ENCODE measurements around the gene DUSP12. TPM values are rescaled to one million over a fixed set of nuclear protein-coding genes. Genes with fewer than 3 reads are reported as not detected.

The DUSP12 gene
- total and polyA plus RNA-seq, 2 donors (not counting 1 experiment from before 2014, with no cell fraction given), result 29.5 to 41.9 TPM

DNA sequence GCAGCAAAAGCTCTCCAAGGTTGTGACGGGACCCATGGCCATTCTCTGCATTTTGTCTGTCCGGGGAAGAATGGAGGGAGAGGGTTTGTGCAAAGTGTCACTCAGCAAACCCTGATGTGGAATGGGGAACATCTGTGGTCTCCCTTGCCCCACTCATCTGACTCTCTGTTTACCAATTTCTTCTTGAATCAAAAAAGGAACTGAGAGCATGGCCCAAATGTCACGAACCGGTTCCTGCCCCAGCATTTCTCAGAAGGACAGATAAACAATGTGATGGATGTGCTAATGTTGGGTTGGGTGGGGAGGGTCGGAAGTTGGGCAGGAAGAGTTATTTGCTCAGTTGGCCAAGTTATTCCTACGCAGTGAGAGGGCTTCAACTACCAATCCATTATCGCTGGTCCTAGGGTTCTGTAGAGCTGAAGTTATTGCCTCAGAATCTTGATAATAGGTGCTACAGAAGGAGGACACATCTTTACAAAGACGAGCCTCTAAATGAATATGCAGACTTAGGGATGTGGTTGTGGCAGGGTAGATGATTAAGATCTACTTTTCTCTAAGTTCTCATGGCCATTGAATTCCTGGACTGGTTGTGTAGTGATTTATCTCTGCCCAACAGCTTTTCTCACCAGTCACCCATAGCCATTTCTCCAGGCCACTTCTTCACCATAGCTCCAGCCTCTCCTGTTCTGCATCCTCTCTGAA is 9.6 kb upstream of the DUSP12 start:
- 30% methylated on average over 3 of the region's 8 CpGs for WGBS (ENCODE audit: insufficient coverage)
- intact Hi-C loops (cut with micrococcal nuclease), result loop anchor here (1.0 to 10.0 kb wide), 6 partner anchors 13 to 1815 kb away; partner anchors contain the start of genes TAGLN2 and TOMM40L
- ChIA-PET POLR2A (interaction anchor here (0.6 to 5.7 kb wide), 6 partner anchors 10 to 340 kb away, joined by 3 to 82 read pairs (median 5); partner anchors contain the start of gene DUSP12), CTCF (interaction anchor here (0.7 to 7.9 kb wide), 18 partner anchors 9 to 574 kb away, joined by 3 to 142 read pairs (median 6); partner anchors contain the start of genes DUSP12, FCRLA and PPOX)
- Histone ChIP-seq H4K20me1 (ENCODE audit: control insufficient read depth, insufficient read depth, low read length, poor library complexity, severe bottlenecking) (no peaks in the 10 kb centered on the region), H3K27me3 (replicated peaks in 1 of 4; ENCODE audit: control extremely low read depth in 1 of 4, control insufficient read depth in 3 of 4, insufficient read depth in 4 of 4, low read length in 3 of 4) (no peaks in the 10 kb centered on the region), H3K4me1 (ENCODE audit: control insufficient read depth in 2 of 2, insufficient read depth in 2 of 2, low read length in 2 of 2) (peaks cover 34 to 35% of the 10 kb centered on the region in 2 donors), H3K4me3 (ENCODE audit: control extremely low read depth in 1 of 5, extremely low read depth in 1 of 5, insufficient read depth in 1 of 5, low read depth in 2 of 5, low read length in 4 of 5) (peak overlapping the region in 2 of 5 experiments; percentile 4 to 40), H2AFZ (ENCODE audit: insufficient read depth, low read depth, low read length, poor library complexity, severe bottlenecking) (no peak overlapping the region), H3K9ac (ENCODE audit: low read length) (peak overlapping the region; percentile 21), H3K4me2 (replicated peaks; ENCODE audit: low read depth, low read length, poor library complexity, severe bottlenecking) (peak overlapping the region; percentile 65), H3K27ac (ENCODE audit: low read length in 2 of 2) (peak overlapping the region; percentile 74 to 77), H3K9me3 (ENCODE audit: control extremely low read depth in 1 of 3, control insufficient read depth in 2 of 3, insufficient read depth in 1 of 3, low read length in 2 of 3) (no peaks in the 10 kb centered on the region), H3K36me3 (replicated peaks in 1 of 2; ENCODE audit: control extremely low read depth in 1 of 2, control insufficient read depth in 1 of 2, extremely low read depth in 1 of 2, insufficient read depth in 2 of 2, low read length in 1 of 2) (no peaks in the 10 kb centered on the region), H3K79me2 (ENCODE audit: control insufficient read depth, insufficient read depth, low read length) (no peaks in the 10 kb centered on the region)
- Mint-ChIP-seq H3K27me3 (peaks cover 3% of the 10 kb centered on the region), H3K4me3 (peak overlapping the region; percentile 74), H3K9me3 (ENCODE audit: insufficient read depth) (no peaks in the 10 kb centered on the region), H3K27ac (peak overlapping the region; percentile 92), H3K4me1 (peaks cover 43% of the 10 kb centered on the region)
- peak; percentile 75 for DNase-seq
- ATAC-seq (ENCODE audit: low read depth), result peak; percentile 68
- TF ChIP-seq EZH2 (IDR thresholded peaks at IDR 0.05; ENCODE audit: borderline replicate concordance, insufficient read depth, low read depth, low read length, poor library complexity, severe bottlenecking) (no peak), CTCF (IDR thresholded peaks at IDR 0.05) (no peak)

DNA sequence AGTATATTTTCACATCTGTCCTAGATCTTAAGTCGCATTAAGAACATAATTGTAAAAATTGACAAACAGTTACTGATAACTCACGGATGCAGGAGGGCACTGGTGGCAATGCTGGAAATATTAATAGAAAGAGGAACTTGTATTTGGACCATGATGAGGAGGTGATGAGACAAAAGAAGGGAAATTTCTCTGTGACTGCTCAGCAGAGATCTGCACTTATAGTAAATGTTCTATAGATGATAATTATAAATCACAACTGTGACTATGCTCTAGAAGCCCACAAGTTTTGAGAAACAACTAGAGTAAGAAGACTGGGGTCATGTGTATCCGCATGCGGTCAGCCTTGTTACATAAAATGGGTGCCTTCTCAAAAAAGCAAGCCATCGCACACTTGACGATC is 8.7 kb upstream of the DUSP12 start:
- POLR2A ChIA-PET, result interaction anchor here (0.5 to 5.7 kb wide), 3 partner anchors 9 to 100 kb away, joined by 5 to 82 read pairs (median 14); partner anchors contain the start of gene DUSP12
- Mint-ChIP-seq H3K9me3 (ENCODE audit: insufficient read depth) (no peaks in the 10 kb centered on the region), H3K27ac (peak overlapping the region; percentile 92), H3K4me1 (peaks cover 43% of the 10 kb centered on the region), H3K27me3 (peaks cover 8% of the 10 kb centered on the region), H3K4me3 (peak overlapping the region; percentile 76)
- peak overlapping the region in 1 of 5 experiments; percentile 40 for H3K4me3 ChIP-seq (ENCODE audit: control extremely low read depth in 1 of 5, extremely low read depth in 1 of 5, insufficient read depth in 1 of 5, low read depth in 2 of 5, low read length in 4 of 5)
- H3K4me1 ChIP-seq (ENCODE audit: control insufficient read depth in 2 of 2, insufficient read depth in 2 of 2, low read length in 2 of 2), result peaks cover 34 to 35% of the 10 kb centered on the region in 2 donors
- peak; percentile 59 for DNase-seq
- no peaks in the 10 kb centered on the region for H4K20me1 ChIP-seq (ENCODE audit: control insufficient read depth, insufficient read depth, low read length, poor library complexity, severe bottlenecking)
- CTCF ChIA-PET, result interaction anchor here (0.8 to 7.9 kb wide), 17 partner anchors 8 to 257 kb away, joined by 3 to 142 read pairs (median 9); partner anchors contain the start of genes DUSP12 and FCRLA
- WGBS (ENCODE audit: insufficient coverage), result no CpG with 5 or more reads among the region's 6 CpGs
- intact Hi-C loops (cut with micrococcal nuclease), result loop anchor here (1.0 to 10.0 kb wide), 6 partner anchors 36 to 1816 kb away; partner anchors contain the start of genes TAGLN2 and TOMM40L
- no peaks in the 10 kb centered on the region for H3K36me3 ChIP-seq (replicated peaks in 1 of 2; ENCODE audit: control extremely low read depth in 1 of 2, control insufficient read depth in 1 of 2, extremely low read depth in 1 of 2, insufficient read depth in 2 of 2, low read length in 1 of 2)
- H2AFZ ChIP-seq (ENCODE audit: insufficient read depth, low read depth, low read length, poor library complexity, severe bottlenecking), result no peak overlapping the region
- no peaks in the 10 kb centered on the region for H3K79me2 ChIP-seq (ENCODE audit: control insufficient read depth, insufficient read depth, low read length)
- no peaks in the 10 kb centered on the region for H3K27me3 ChIP-seq (replicated peaks in 1 of 4; ENCODE audit: control extremely low read depth in 1 of 4, control insufficient read depth in 3 of 4, insufficient read depth in 4 of 4, low read length in 3 of 4)
- TF ChIP-seq EZH2 (IDR thresholded peaks at IDR 0.05; ENCODE audit: borderline replicate concordance, insufficient read depth, low read depth, low read length, poor library complexity, severe bottlenecking) (no peak), CTCF (IDR thresholded peaks at IDR 0.05) (no peak)
- peak overlapping the region; percentile 74 to 77 for H3K27ac ChIP-seq (ENCODE audit: low read length in 2 of 2)
- no peaks in the 10 kb centered on the region for H3K9me3 ChIP-seq (ENCODE audit: control extremely low read depth in 1 of 3, control insufficient read depth in 2 of 3, insufficient read depth in 1 of 3, low read length in 2 of 3)
- H3K9ac ChIP-seq (ENCODE audit: low read length), result peak overlapping the region; percentile 21
- ATAC-seq (ENCODE audit: low read depth), result no peak
- H3K4me2 ChIP-seq (replicated peaks; ENCODE audit: low read depth, low read length, poor library complexity, severe bottlenecking), result peak overlapping the region; percentile 65

Measured in B cell (primary cell).